Measurements from ENCODE around the gene CYB561D1. TPM values are rescaled to one million over a fixed set of nuclear protein-coding genes. Genes with fewer than 3 reads are reported as not detected.

Gene CYB561D1
- total and polyA plus RNA-seq, 9 donors = 3.9 to 13.8 (median 9.0) TPM

GRCh38 chr1:109547463-109548320 lies 53.8 kb downstream of the CYB561D1 start:
- H3K9me3 ChIP-seq (replicated peaks; ENCODE audit: control insufficient read depth, low read depth, low read length) = no peaks in the 10 kb centered on the region
- no peak for DNase-seq
- no peaks in the 10 kb centered on the region for H3K36me3 ChIP-seq (ENCODE audit: control insufficient read depth, insufficient read depth, low read length)
- H3K27ac ChIP-seq (ENCODE audit: low read length) = peak overlapping the region; percentile 99
- H3K4me1 ChIP-seq (ENCODE audit: control insufficient read depth, insufficient read depth, low read length) = peaks cover 12% of the 10 kb centered on the region
- no peaks in the 10 kb centered on the region for H3K27me3 ChIP-seq (ENCODE audit: control insufficient read depth, insufficient read depth, low read length)
- H3K4me3 ChIP-seq (ENCODE audit: low read length) = peak overlapping the region; percentile 75
- 10% methylated on average over 13 of the region's 22 CpGs for WGBS (ENCODE audit: insufficient coverage)

GRCh38 chr1:109548321-109549267 lies 54.7 kb downstream of the CYB561D1 start, which contains the start of gene GNAI3:
TSS of gene GNAI3 (plus strand) at chr1:109548615. CDS start at chr1:109548721, 106 bp downstream.
- peak within 1 kb of the TSS; percentile 99 for H3K27ac ChIP-seq (ENCODE audit: low read length)
- no peaks in the 10 kb centered on the region for H3K9me3 ChIP-seq (replicated peaks; ENCODE audit: control insufficient read depth, low read depth, low read length)
- DNase-seq = peak; percentile 99
- H3K36me3 ChIP-seq (ENCODE audit: control insufficient read depth, insufficient read depth, low read length) = no peaks in the 10 kb centered on the region
- under 1% methylated on average over 67 of the region's 68 CpGs for WGBS (ENCODE audit: insufficient coverage)
- no peaks in the 10 kb centered on the region for H3K27me3 ChIP-seq (ENCODE audit: control insufficient read depth, insufficient read depth, low read length)
- peaks cover 12% of the 10 kb centered on the region for H3K4me1 ChIP-seq (ENCODE audit: control insufficient read depth, insufficient read depth, low read length)
- peak within 1 kb of the TSS; percentile 75 for H3K4me3 ChIP-seq (ENCODE audit: low read length)

Other genes with a start within 250 kb of the CYB561D1 start
- 1.2 TPM for gene CELSR2, start 244.6 kb upstream of the CYB561D1 start, total RNA-seq
- 1 to 10 TPM; 2.9 to 8.6 (median 4.2) TPM for gene CELSR2, start 244.6 kb upstream of the CYB561D1 start, polyA plus RNA-seq (ENCODE audit: insufficient read depth in 1 of 8, insufficient read length in 8 of 8, low replicate concordance in 1 of 8)
- 11.4 TPM for gene PSRC1, start 210.9 kb upstream of the CYB561D1 start, total RNA-seq
- 10 to 100 TPM; 12.6 to 19.1 (median 17.5) TPM for gene PSRC1, start 210.9 kb upstream of the CYB561D1 start, polyA plus RNA-seq (ENCODE audit: insufficient read depth in 1 of 8, insufficient read length in 8 of 8, low replicate concordance in 1 of 8)
- gene MYBPHL, start 187.1 kb upstream of the CYB561D1 start, total RNA-seq = 0.71 TPM
- 1 to 10 TPM in 1 of 8 donors, under 1 TPM in 7; 0.15 to 1.3 (median 0.61) TPM for gene MYBPHL, start 187.1 kb upstream of the CYB561D1 start, polyA plus RNA-seq (ENCODE audit: insufficient read depth in 1 of 8, insufficient read length in 8 of 8, low replicate concordance in 1 of 8)
- 11.6 TPM for gene SORT1, start 96.2 kb upstream of the CYB561D1 start, total RNA-seq
- gene SORT1, start 96.2 kb upstream of the CYB561D1 start, polyA plus RNA-seq (ENCODE audit: insufficient read depth in 1 of 8, insufficient read length in 8 of 8, low replicate concordance in 1 of 8) = 10 to 100 TPM; 20.5 to 32.1 (median 25.6) TPM
- 62.8 TPM for gene PSMA5, start 67.6 kb upstream of the CYB561D1 start, total RNA-seq
- gene PSMA5, start 67.6 kb upstream of the CYB561D1 start, polyA plus RNA-seq (ENCODE audit: insufficient read depth in 1 of 8, insufficient read length in 8 of 8, low replicate concordance in 1 of 8) = 10 to 100 TPM; 66.1 to 95.9 (median 82.5) TPM
- gene SYPL2, start 27.5 kb upstream of the CYB561D1 start, total RNA-seq = 57.3 TPM
- 100 to 1,000 TPM; 104 to 258 (median 199) TPM for gene SYPL2, start 27.5 kb upstream of the CYB561D1 start, polyA plus RNA-seq (ENCODE audit: insufficient read depth in 1 of 8, insufficient read length in 8 of 8, low replicate concordance in 1 of 8)
- gene ATXN7L2, start 10.2 kb upstream of the CYB561D1 start, total RNA-seq = 8.5 TPM
- 10 to 100 TPM in 7 of 8 donors, 1 to 10 TPM in 1; 8.6 to 35.9 (median 22.6) TPM for gene ATXN7L2, start 10.2 kb upstream of the CYB561D1 start, polyA plus RNA-seq (ENCODE audit: insufficient read depth in 1 of 8, insufficient read length in 8 of 8, low replicate concordance in 1 of 8)
- gene AMIGO1, start 15.6 kb downstream of the CYB561D1 start, total RNA-seq = 12.3 TPM
- 10 to 100 TPM in 6 of 8 donors, 1 to 10 TPM in 2; 8.5 to 13.8 (median 11.3) TPM for gene AMIGO1, start 15.6 kb downstream of the CYB561D1 start, polyA plus RNA-seq (ENCODE audit: insufficient read depth in 1 of 8, insufficient read length in 8 of 8, low replicate concordance in 1 of 8)
- 1.4 TPM for gene GPR61, start 45.8 kb downstream of the CYB561D1 start, total RNA-seq
- gene GPR61, start 45.8 kb downstream of the CYB561D1 start, polyA plus RNA-seq (ENCODE audit: insufficient read depth in 1 of 8, insufficient read length in 8 of 8, low replicate concordance in 1 of 8) = 1 to 10 TPM; 1.4 to 2.7 (median 1.7) TPM
- 7.8 TPM for gene GNAI3, start 54.5 kb downstream of the CYB561D1 start, total RNA-seq
- 10 to 100 TPM in 1 of 8 donors, 1 to 10 TPM in 7; 6.9 to 10.0 (median 7.3) TPM for gene GNAI3, start 54.5 kb downstream of the CYB561D1 start, polyA plus RNA-seq (ENCODE audit: insufficient read depth in 1 of 8, insufficient read length in 8 of 8, low replicate concordance in 1 of 8)
- 0.13 TPM for gene GNAT2, start 125.5 kb downstream of the CYB561D1 start, total RNA-seq
- not detected for gene GNAT2, start 125.5 kb downstream of the CYB561D1 start, polyA plus RNA-seq (ENCODE audit: insufficient read depth in 1 of 8, insufficient read length in 8 of 8, low replicate concordance in 1 of 8)
- 24.6 TPM for gene AMPD2, start 125.7 kb downstream of the CYB561D1 start, total RNA-seq
- gene AMPD2, start 125.7 kb downstream of the CYB561D1 start, polyA plus RNA-seq (ENCODE audit: insufficient read depth in 1 of 8, insufficient read length in 8 of 8, low replicate concordance in 1 of 8) = 10 to 100 TPM; 31.3 to 45.0 (median 35.0) TPM
- gene GSTM4, start 162.0 kb downstream of the CYB561D1 start, total RNA-seq = 10.8 TPM
- 10 to 100 TPM; 15.1 to 23.9 (median 20.6) TPM for gene GSTM4, start 162.0 kb downstream of the CYB561D1 start, polyA plus RNA-seq (ENCODE audit: insufficient read depth in 1 of 8, insufficient read length in 8 of 8, low replicate concordance in 1 of 8)
- 51.4 TPM for gene GSTM2, start 174.0 kb downstream of the CYB561D1 start, total RNA-seq
- gene GSTM2, start 174.0 kb downstream of the CYB561D1 start, polyA plus RNA-seq (ENCODE audit: insufficient read depth in 1 of 8, insufficient read length in 8 of 8, low replicate concordance in 1 of 8) = 100 to 1,000 TPM; 124 to 186 (median 146) TPM
- 15.3 TPM for gene GSTM1, start 193.7 kb downstream of the CYB561D1 start, total RNA-seq
- 10 to 100 TPM in 4 of 8 donors, 1 to 10 TPM in 2, under 1 TPM in 2; 0.50 to 70.2 (median 28.4) TPM for gene GSTM1, start 193.7 kb downstream of the CYB561D1 start, polyA plus RNA-seq (ENCODE audit: insufficient read depth in 1 of 8, insufficient read length in 8 of 8, low replicate concordance in 1 of 8)
- gene GSTM5, start 218.2 kb downstream of the CYB561D1 start, total RNA-seq = 19.4 TPM
- 10 to 100 TPM; 10.2 to 48.0 (median 17.8) TPM for gene GSTM5, start 218.2 kb downstream of the CYB561D1 start, polyA plus RNA-seq (ENCODE audit: insufficient read depth in 1 of 8, insufficient read length in 8 of 8, low replicate concordance in 1 of 8)
- 51.3 TPM for gene GSTM3, start 246.9 kb downstream of the CYB561D1 start, total RNA-seq
- 10 to 100 TPM; 29.2 to 62.0 (median 48.9) TPM for gene GSTM3, start 246.9 kb downstream of the CYB561D1 start, polyA plus RNA-seq (ENCODE audit: insufficient read depth in 1 of 8, insufficient read length in 8 of 8, low replicate concordance in 1 of 8)

All from muscle of leg (tissue), 11 donors.